IPS-11a (cell line): ENCODE data around the gene EPS15.
"Not testable (repeated sequence)": the region's sequence is repeated elsewhere in the genome, so short reads cannot be mapped to it uniquely, and the experiment has no call there.

Source experiments
- H3K4me3 ChIP-seq: one replicate; pipeline ENCODE4 v1.5.1; 2013; ENCODE audit warnings: low read depth, low read length, control low read depth

The EPS15 gene

DNA sequence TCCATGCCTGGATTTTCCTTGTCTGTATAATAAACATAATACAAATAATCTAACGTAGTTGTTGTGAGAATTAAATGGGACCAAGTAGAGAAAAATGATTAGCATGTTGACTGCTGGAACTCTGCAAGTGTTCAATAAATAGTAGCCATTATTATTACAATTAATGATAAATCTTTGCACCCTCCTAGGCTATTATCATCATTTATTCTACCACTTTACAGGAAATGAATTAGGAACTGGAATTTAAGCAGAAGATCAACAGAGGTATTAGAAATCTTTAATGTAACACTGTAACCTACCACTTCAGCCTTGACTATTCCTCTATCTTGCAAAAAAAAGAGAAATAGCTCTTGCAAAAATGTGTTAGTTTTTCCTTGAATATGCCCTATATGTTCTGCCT, 126.8 kb downstream of the EPS15 start:
- H3K4me3 ChIP-seq = no peak overlapping the region

DNA sequence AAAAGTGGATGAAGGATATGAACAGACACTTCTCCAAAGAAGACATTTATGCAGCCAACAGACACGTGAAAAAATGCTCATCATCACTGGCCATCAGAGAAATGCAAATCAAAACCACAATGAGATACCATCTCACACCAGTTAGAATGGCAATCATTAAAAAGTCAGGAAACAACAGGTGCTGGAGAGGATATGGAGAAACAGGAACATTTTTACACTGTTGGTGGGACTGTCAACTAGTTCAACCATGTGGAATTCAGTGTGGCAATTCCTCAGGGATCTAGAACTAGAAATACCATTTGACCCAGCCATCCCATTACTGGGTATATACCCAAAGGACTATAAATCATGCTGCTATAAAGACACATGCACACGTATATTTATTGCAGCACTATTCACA, 128.4 kb downstream of the EPS15 start:
- not testable (repeated sequence) for H3K4me3 ChIP-seq

DNA sequence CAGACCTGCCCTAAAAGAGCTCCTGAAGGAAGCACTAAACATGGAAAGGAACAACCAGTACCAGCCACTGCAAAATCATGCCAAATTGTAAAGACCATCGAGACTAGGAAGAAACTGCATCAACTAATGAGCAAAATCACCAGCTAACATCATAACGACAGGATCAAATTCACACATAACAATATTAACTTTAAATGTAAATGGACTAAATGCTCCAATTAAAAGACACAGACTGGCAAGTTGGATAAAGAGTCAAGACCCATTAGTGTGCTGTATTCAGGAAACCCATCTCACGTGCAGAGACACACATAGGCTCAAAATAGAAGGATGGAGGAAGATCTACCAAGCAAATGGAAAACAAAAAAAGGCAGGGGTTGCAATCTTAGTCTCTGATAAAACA, 131.8 kb downstream of the EPS15 start:
- H3K4me3 ChIP-seq = not testable (repeated sequence)

GRCh38 chr1:51386259-51386658, 132.8 kb downstream of the EPS15 start:
- not testable (repeated sequence) for H3K4me3 ChIP-seq

- no peak overlapping the region for H3K4me3 ChIP-seq
These were observed 133.3 kb downstream of the EPS15 start for GRCh38 chr1:51385776-51386175.

DNA sequence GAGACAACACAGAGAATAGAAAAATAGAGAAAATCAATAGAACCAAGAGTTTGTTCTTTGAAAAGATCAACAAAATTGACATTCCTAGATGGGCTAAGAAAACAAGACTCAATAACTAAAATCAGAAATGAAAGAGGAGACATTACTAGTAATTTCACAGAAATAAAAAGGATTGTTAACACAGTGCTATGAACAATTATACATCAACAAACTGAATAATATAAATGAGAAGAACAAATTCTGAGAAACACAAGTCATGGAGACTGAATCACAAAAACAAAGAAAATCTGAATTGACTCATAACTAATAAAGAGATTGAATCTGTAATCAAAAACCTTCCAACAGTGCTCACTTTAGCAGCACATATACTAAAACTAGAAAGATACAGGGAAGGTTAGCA, 137.1 kb downstream of the EPS15 start:
- H3K4me3 ChIP-seq = no peak overlapping the region

DNA sequence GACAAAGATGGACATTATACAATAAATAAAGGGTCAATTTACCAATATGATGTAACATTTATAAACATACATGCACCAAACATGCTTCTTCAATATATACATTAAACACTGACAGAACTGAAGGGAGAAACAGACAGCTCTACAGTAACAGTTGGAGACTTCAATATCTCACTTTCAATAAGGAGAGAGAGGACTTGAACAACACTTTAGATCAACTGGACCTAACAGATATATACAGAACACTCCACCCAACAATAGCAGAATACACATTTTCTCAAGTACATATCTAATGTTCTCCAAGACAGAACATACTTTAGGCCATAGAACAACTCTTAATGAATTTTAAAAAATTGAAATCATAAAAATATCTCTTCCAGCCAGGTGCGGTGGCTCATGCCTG, 138.1 kb downstream of the EPS15 start:
- H3K4me3 ChIP-seq = no peak overlapping the region

GRCh38 chr1:51378871-51379270, 140.2 kb downstream of the EPS15 start:
- H3K4me3 ChIP-seq = no peak overlapping the region

DNA sequence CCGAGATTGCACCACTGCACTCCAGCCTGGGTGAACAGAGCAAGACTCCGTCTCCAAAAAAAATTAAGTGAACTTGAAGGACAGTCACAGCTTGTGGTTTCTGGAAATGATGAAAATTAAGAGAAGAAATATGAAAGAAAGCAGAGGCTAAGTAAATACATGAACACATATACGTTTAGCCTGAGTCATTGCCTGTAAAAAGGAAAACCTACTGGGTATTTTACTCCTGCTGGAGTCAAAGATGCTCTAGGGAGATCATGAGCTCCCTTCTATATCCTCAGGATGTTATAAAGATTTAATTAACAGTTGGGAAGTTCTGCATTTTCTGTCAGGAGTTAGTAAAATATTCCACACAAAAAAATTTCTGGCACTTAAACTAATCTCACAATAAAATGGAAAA, 145.2 kb downstream of the EPS15 start:
- no peak overlapping the region for H3K4me3 ChIP-seq

DNA sequence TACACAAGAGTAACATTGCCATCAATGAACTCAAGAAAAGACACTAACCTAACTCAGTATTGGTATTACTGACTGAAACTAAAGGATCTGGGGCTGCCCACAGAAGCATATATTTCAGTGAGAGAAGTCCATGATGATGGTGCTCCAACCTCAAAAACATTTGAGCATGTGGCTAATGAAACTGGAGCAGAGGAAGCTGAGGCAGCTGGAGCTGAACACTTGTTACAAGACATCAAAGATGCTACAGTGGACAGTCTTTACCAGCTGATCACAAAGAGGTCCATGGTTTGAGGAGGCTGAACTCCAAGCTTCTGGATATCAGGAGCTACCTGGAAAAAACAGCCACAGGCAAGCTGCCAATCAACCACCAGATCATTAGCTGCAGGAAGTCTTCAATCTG, 146.5 kb downstream of the EPS15 start:
- no peak overlapping the region for H3K4me3 ChIP-seq

GRCh38 chr1:51369171-51369570, 149.9 kb downstream of the EPS15 start:
- no peak overlapping the region for H3K4me3 ChIP-seq

- no peak overlapping the region for H3K4me3 ChIP-seq
These were observed 153.3 kb downstream of the EPS15 start for GRCh38 chr1:51365774-51366173.

- no peak overlapping the region for H3K4me3 ChIP-seq
These were observed 159.2 kb downstream of the EPS15 start for GRCh38 chr1:51359879-51360278.

DNA sequence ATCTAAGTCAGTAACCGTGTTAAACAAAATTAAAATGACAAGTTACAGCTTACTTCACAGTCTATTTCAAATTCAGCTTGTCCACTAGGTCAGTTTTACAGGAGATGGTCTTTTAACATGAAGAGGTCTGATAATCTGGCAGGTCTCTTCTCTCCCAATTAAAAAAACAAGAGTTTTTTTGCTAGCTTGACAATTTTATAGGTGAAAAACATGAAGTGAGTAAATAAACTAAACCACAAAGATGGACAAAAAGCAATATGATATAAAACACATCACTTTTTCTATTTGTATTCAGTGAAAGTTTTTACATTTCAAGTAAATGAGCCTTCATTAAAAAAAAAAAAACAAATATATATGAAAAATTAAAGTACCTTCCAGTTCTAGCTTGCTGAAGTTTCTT, 163.7 kb downstream of the EPS15 start:
- no peak overlapping the region for H3K4me3 ChIP-seq

DNA sequence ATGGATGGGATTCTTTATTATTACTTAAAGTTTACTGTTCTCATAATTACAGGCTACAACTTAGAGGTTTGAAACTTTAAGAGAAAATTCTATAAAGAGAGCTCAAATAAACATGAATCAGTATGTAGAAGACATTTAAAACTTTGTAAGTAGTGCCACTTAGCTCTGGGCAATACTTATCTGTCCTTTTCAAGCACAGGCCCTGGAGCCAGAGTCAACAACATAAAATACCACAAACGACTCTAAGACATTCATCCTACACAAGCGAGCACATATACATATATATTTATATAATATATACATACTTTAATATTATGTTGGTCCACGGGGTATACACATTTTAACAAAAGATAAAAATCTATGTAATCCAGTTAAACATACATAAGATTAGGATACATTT, 164.7 kb downstream of the EPS15 start:
- H3K4me3 ChIP-seq = no peak overlapping the region

- H3K4me3 ChIP-seq = no peak overlapping the region
These were observed 167.2 kb downstream of the EPS15 start for GRCh38 chr1:51351907-51352306.

DNA sequence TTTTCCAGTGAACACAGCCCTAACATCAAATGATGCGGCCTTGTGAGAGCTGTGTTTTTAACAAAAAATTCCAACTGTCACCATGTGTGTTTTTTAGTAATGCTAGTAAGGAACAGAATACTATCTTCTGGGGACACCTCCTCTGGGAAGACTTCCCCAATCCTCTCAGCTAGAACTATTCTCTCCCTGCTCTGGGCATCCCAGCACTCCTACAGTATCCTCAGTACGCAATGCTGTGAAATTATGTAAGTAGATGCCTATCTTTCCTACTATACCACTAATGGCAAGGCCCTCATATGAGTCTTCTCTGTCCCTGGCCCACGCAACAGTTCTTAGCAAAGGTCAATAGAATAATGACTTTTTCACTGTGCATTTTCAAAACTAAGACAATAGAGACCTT, 169.2 kb downstream of the EPS15 start:
- H3K4me3 ChIP-seq = no peak overlapping the region

GRCh38 chr1:51348147-51348527, 170.9 kb downstream of the EPS15 start:
- no peak overlapping the region for H3K4me3 ChIP-seq

GRCh38 chr1:51347398-51348146, 171.5 kb downstream of the EPS15 start:
- no peak overlapping the region for H3K4me3 ChIP-seq

DNA sequence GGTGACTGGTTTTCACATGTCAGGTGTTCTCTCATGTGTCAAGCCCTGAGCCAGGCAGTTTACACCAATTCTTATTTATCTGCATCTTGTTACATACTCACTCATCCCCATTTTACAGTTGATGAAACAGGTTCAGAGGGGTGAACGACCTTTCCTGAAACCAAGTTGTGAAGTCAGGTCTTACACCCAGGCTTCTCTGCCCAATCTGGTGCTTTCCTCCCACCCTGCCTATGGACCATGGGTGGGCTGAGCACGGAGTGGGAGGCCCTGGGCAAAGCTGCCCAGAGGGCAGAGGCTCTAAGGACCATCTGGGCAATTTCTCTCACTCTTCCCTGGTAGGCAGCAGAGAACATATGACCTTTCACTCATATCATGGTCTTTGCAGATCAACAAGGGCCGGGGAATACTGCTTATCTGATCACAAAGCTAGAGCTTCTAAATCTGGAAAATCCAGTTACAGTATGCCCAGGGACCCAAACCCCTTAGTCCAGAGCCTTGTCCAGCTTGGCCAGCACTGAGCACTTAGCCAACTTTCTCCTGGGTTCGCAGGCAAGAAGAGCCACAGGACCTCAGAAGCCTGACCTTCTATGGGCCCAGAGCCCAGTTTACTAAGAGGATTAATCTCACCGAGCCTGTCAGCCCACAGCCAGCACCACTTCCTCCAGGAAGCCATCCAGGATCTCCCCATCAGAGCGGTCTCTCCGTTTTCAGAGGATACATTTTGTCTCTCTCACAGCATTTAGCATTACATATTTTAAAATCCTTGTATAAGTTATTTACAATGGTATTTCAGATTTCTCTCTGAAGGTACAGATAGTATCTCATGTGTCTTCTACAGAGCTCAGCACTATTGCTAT, 172.8 kb downstream of the EPS15 start:
- no peak overlapping the region for H3K4me3 ChIP-seq

DNA sequence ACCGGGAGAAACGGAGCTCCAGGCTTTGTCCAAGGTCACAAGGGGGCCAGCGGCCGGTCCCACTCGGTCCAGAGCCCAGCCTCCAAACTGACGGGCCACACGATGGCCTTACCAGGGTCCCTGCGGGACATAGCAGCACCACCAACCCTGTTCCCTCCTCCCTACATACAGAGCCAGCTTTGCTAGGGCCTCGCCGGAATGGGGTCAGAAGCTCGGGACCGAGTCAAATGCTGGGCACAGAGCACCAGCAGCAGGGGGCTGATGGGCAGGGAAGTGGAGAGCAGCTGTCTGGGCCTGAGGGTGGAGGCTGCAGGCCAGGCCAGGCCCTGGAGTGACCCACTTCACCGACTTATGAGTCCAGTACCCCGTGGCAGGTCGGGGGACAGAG, 173.8 kb downstream of the EPS15 start:
- H3K4me3 ChIP-seq = no peak overlapping the region

DNA sequence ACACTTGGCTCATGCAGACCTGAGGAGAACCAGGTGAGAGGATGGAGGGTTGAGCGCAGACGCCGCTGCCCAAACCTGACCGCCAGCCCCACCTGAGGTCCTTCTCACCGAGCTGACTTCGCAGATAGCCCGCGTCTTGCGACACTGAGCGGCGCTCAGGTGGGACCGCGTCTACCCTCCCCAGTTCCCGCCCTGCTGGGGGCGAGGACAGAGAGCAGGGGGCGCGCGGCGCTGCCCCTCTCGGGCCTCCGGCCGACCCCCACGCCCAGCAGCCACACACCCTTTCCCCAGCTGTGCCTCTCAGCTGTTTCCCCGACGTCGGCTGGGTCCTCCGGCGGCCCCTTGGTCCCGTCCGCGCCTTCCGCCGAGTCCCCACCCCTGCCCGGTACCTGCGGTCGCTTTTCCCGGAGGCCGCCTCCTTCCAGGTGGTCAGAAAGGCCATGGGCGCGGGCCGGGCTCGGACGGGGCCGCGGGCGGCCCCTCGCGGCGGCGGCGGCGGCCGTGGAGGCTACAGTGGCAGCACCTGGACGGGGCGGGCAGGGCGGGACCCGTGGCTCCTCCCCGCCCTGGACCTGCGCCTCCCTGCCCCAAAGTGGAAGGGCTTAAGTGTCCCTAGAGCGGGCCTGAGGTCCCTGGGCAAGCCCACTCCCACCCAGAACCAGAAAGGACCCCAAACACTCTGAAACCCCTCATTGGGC, 174.3 kb downstream of the EPS15 start:
- H3K4me3 ChIP-seq = peak overlapping the region; percentile 37
